ENCODE results near the gene ETV3L.

GRCh38 chr1:157099633-157100009, at the start of gene ETV3L:
- TF ChIP-seq CTCF (IDR thresholded peaks at IDR 0.05; ENCODE audit: low read depth, low read length, poor library complexity, severe bottlenecking) (no peak), EZH2phosphoT487 (IDR thresholded peaks at IDR 0.05; ENCODE audit: borderline replicate concordance, low read length) (no peak)

Measured in DOHH2 (cell line).